Stomach (tissue), 4 donors: ENCODE results near the gene GPX1.

Experiments
- EP300 ChIP-seq: sonication (generic); formaldehyde crosslinking; IDR thresholded peaks from one replicate; pipeline ENCODE4 v1.6.1; 2017; ENCODE audit warnings: antibody characterized with exemption
- POLR2A ChIP-seq, 4 donors: fragments of 450-650 bp; IDR thresholded peaks; one replicate each; pipeline ENCODE4 v1.6.1; 2016; ENCODE audit warnings: antibody characterized with exemption in 4 of 4, control low read depth in 2 of 4, mild to moderate bottlenecking in 1 of 4, moderate library complexity in 1 of 4

DNA sequence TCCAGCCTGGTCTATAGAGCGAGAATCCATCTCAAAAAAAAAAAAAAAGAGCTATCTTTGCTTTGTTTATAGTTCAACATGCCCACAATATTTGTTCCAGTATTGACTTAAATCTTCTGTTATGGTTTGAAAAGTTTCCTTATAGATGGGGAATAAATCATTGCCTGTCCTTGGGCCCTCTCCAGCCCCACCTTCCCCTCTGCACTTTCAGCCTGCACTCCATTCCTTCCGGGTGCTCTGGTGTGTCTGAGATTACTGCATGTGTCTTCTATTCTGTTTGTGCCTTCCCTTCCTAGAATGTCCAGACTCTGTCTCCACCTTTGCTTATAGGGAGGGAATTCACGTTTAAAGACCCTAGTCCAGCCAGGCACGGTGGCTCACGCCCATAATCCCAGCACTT is 25.2 kb upstream of the GPX1 start:
- no peak for TF ChIP-seq EP300
- TF ChIP-seq POLR2A (IDR thresholded peaks at IDR 0.05) = no peak
